ENCODE measurements around the gene SMCO1. TPM values are rescaled to one million over a fixed set of nuclear protein-coding genes. Genes with fewer than 3 reads are reported as not detected.
A peak's percentile ranks its signal among the peaks of the same experiment; 100 is the strongest.

SMCO1 gene
- total and polyA plus RNA-seq, 2 of the 4 experiments (the other 2 are of a cell fraction), result not detected

- no peak for DNase-seq
- no peak overlapping the region for H3K27ac ChIP-seq (ENCODE audit: insufficient read depth, low read length)
- H3K36me3 ChIP-seq (ENCODE audit: control insufficient read depth, insufficient read depth, low read length), result peaks cover 3% of the 10 kb centered on the region; the same call in 1 of the 2 replicates
- H3K79me1 ChIP-seq (ENCODE audit: low read depth in 1 of 2, low read length in 2 of 2), result peaks cover 13 to 70% of the 10 kb centered on the region in 2 experiments
- no peak overlapping the region for H2AK9ac ChIP-seq (replicated peaks; ENCODE audit: low read depth, low read length, poor library complexity)
- H3K9me1 ChIP-seq (ENCODE audit: insufficient read depth, low read length), result peaks cover 8% of the 10 kb centered on the region
- no TSS peak for BruUV-seq (replicated peaks)
- H3K27me3 ChIP-seq (ENCODE audit: control insufficient read depth, insufficient read depth, low read length), result no peaks in the 10 kb centered on the region
- H3K4me2 ChIP-seq (ENCODE audit: low read depth, low read length), result no peak overlapping the region
- no peak overlapping the region for H3K9ac ChIP-seq (ENCODE audit: low read depth, low read length)
- dilution Hi-C loops (cut with HindIII; ENCODE audit: low sequenced_read_pairs, unreplicated experiment) (no loop called here), intact Hi-C loops (cut with micrococcal nuclease) (no loop called here), in situ Hi-C loops (cut with MboI; ENCODE audit: low sequenced_read_pairs) (no loop called here)
- H4K8ac ChIP-seq (ENCODE audit: low read depth in 2 of 2, low read length in 2 of 2), result no peak overlapping the region; a peak in 1 of 4 replicates
- no peak overlapping the region for H2BK20ac ChIP-seq (ENCODE audit: low read depth, low read length)
- H3K14ac ChIP-seq (replicated peaks; ENCODE audit: low read depth, low read length), result no peak overlapping the region
- POLR2A ChIA-PET (ENCODE audit: unreplicated experiment), result no interaction called here
- peaks cover 2% of the 10 kb centered on the region; the same call in 1 of the 2 replicates for H3K4me1 ChIP-seq (ENCODE audit: control insufficient read depth, insufficient read depth, low read length)
- H4K20me1 ChIP-seq (ENCODE audit: insufficient read depth, low read length), result peaks cover 48% of the 10 kb centered on the region
- no peak overlapping the region for H2AFZ ChIP-seq (replicated peaks; ENCODE audit: low read length, poor library complexity)
- WGBS, 2 experiments (ENCODE audit: extremely low coverage in 2 of 2, insufficient read length in 1 of 2), result no CpG with 5 or more reads among the region's 4 CpGs
- H2BK120ac ChIP-seq (ENCODE audit: low read depth, low read length), result no peak overlapping the region
- no peak overlapping the region for H4K91ac ChIP-seq (ENCODE audit: insufficient read depth, low read depth, low read length)
- no peak overlapping the region for H3K4ac ChIP-seq (ENCODE audit: low read depth, low read length)
- no peaks in the 10 kb centered on the region for H3K9me3 ChIP-seq (ENCODE audit: control insufficient read depth, insufficient read depth, low read length)
- ATAC-seq (ENCODE audit: low read depth), result no peak
- H2BK5ac ChIP-seq (ENCODE audit: low read depth, low read length, poor library complexity, severe bottlenecking), result no peak overlapping the region
- no peak for TF ChIP-seq CEBPB (IDR thresholded peaks at IDR 0.05; ENCODE audit: low read depth, low read length)
- TF ChIP-seq MAZ (IDR thresholded peaks at IDR 0.05; ENCODE audit: borderline replicate concordance, low read depth, low read length), result no peak
- no peak for TF ChIP-seq CTCF (conservative IDR thresholded peaks at IDR 0.05; ENCODE audit: low read depth, low read length)
- no peak for TF ChIP-seq RFX5 (IDR thresholded peaks at IDR 0.05; ENCODE audit: low read depth, low read length)
- no peak for TF ChIP-seq BHLHE40 (IDR thresholded peaks at IDR 0.05; ENCODE audit: low read depth, low read length)
- no peak for TF ChIP-seq USF2 (IDR thresholded peaks at IDR 0.05; ENCODE audit: low read depth, low read length)
- no peak for TF ChIP-seq NFE2L2 (IDR thresholded peaks at IDR 0.05; ENCODE audit: low read depth, low read length)
- no peak for TF ChIP-seq RCOR1 (IDR thresholded peaks at IDR 0.05; ENCODE audit: insufficient replicate concordance, low read length)
- no peak for TF ChIP-seq FOS (IDR thresholded peaks at IDR 0.05; ENCODE audit: low read depth, low read length)
- no peak for TF ChIP-seq SMC3 (IDR thresholded peaks at IDR 0.05; ENCODE audit: low read depth, low read length)
- TF ChIP-seq MAFK (IDR thresholded peaks at IDR 0.05; ENCODE audit: low read depth, low read length), result no peak
- no peak for TF ChIP-seq MXI1 (IDR thresholded peaks at IDR 0.05; ENCODE audit: borderline replicate concordance, low read depth, low read length)
- TF ChIP-seq ELK1 (IDR thresholded peaks at IDR 0.05; ENCODE audit: borderline replicate concordance, low read depth, low read length), result no peak
- TF ChIP-seq POLR2A (IDR thresholded peaks at IDR 0.05; ENCODE audit: low read depth, low read length), result no peak
- no peak for TF ChIP-seq CHD1 (IDR thresholded peaks at IDR 0.05; ENCODE audit: low read depth, low read length)
- TF ChIP-seq RAD21 (IDR thresholded peaks at IDR 0.05; ENCODE audit: low read length), result no peak
- no peak overlapping the region for H3K4me3 ChIP-seq (ENCODE audit: insufficient read depth, low read depth, low read length)
- H3K23ac ChIP-seq (ENCODE audit: low read depth, low read length), result 0 out of 2 replicates have a peak overlapping the region, but pooled peaks have one; percentile 44
- CTCF ChIA-PET, result no interaction called here
- no peak overlapping the region for H3K56ac ChIP-seq (ENCODE audit: extremely low read depth, insufficient read depth, low read length)
- H4K5ac ChIP-seq (ENCODE audit: low read depth, low read length), result no peak overlapping the region
- H2BK15ac ChIP-seq (ENCODE audit: low read depth, low read length), result no peak overlapping the region
- H2AK5ac ChIP-seq (ENCODE audit: low read depth, low read length), result no peak overlapping the region
- H3K18ac ChIP-seq (ENCODE audit: low read depth, low read length), result no peak overlapping the region
These were observed 19.0 kb downstream of the SMCO1 start for GRCh38 chr3:196496183-196496582.
